ENCODE data around the gene BARHL2.

The BARHL2 gene

GRCh38 chr1:90716243-90716551 is 905 bp downstream of the BARHL2 start:
- Histone ChIP-seq H3K9me3 (ENCODE audit: control insufficient read depth, insufficient read depth, low read length) (peaks cover 4% of the 10 kb centered on the region; the same call in 1 of the 2 replicates), H3K4me2 (ENCODE audit: low read length) (no peak overlapping the region), H3K79me2 (ENCODE audit: control insufficient read depth, low read length) (no peaks in the 10 kb centered on the region), H3K27ac (ENCODE audit: low read depth, low read length) (no peak overlapping the region), H3K4me1 (ENCODE audit: control insufficient read depth, low read length) (no peaks in the 10 kb centered on the region), H3K4me3 (ENCODE audit: low read length) (no peak overlapping the region), H4K20me1 (ENCODE audit: control insufficient read depth, insufficient read depth, low read depth, low read length) (no peaks in the 10 kb centered on the region), H3K27me3 (ENCODE audit: control insufficient read depth, low read length) (peaks cover 24% of the 10 kb centered on the region), H3K9me2 (replicated peaks; ENCODE audit: control insufficient read depth, low read length) (no peaks in the 10 kb centered on the region), H3K36me3 (ENCODE audit: control insufficient read depth, low read length) (no peaks in the 10 kb centered on the region), H3F3A (ENCODE audit: control insufficient read depth, insufficient read depth) (no peaks in the 10 kb centered on the region)
- TF ChIP-seq CTCF (IDR thresholded peaks at IDR 0.05; ENCODE audit: low read depth, low read length, poor library complexity, severe bottlenecking) = no peak

GRCh38 chr1:90715309-90715708 is 1.8 kb downstream of the BARHL2 start:
- H3K4me1 ChIP-seq (ENCODE audit: control insufficient read depth, low read length) = no peaks in the 10 kb centered on the region
- no peak overlapping the region for H3K4me3 ChIP-seq (ENCODE audit: low read length)
- no peak overlapping the region for H3K4me2 ChIP-seq (ENCODE audit: low read length)
- no peak overlapping the region for H3K27ac ChIP-seq (ENCODE audit: low read depth, low read length)
- H3K9me2 ChIP-seq (replicated peaks; ENCODE audit: control insufficient read depth, low read length) = no peaks in the 10 kb centered on the region
- H3K36me3 ChIP-seq (ENCODE audit: control insufficient read depth, low read length) = no peaks in the 10 kb centered on the region
- H3K79me2 ChIP-seq (ENCODE audit: control insufficient read depth, low read length) = no peaks in the 10 kb centered on the region
- H3K9me3 ChIP-seq (ENCODE audit: control insufficient read depth, insufficient read depth, low read length) = peaks cover 4% of the 10 kb centered on the region; the same call in 1 of the 2 replicates
- H3K27me3 ChIP-seq (ENCODE audit: control insufficient read depth, low read length) = peaks cover 24% of the 10 kb centered on the region
- H3F3A ChIP-seq (ENCODE audit: control insufficient read depth, insufficient read depth) = no peaks in the 10 kb centered on the region
- H4K20me1 ChIP-seq (ENCODE audit: control insufficient read depth, insufficient read depth, low read depth, low read length) = no peaks in the 10 kb centered on the region
- TF ChIP-seq CTCF (IDR thresholded peaks at IDR 0.05; ENCODE audit: low read depth, low read length, poor library complexity, severe bottlenecking) = no peak
- TF ChIP-seq EZH2phosphoT487 (IDR thresholded peaks at IDR 0.05; ENCODE audit: borderline replicate concordance, low read length) = no peak

GRCh38 chr1:90714521-90714951 is 2.6 kb downstream of the BARHL2 start:
- Histone ChIP-seq H3K4me3 (ENCODE audit: low read length) (no peak overlapping the region), H3K27me3 (ENCODE audit: control insufficient read depth, low read length) (peaks cover 24% of the 10 kb centered on the region), H4K20me1 (ENCODE audit: control insufficient read depth, insufficient read depth, low read depth, low read length) (no peaks in the 10 kb centered on the region), H3F3A (ENCODE audit: control insufficient read depth, insufficient read depth) (no peaks in the 10 kb centered on the region), H3K9me3 (ENCODE audit: control insufficient read depth, insufficient read depth, low read length) (peaks cover 4% of the 10 kb centered on the region; the same call in 1 of the 2 replicates), H3K4me2 (ENCODE audit: low read length) (no peak overlapping the region), H3K79me2 (ENCODE audit: control insufficient read depth, low read length) (no peaks in the 10 kb centered on the region), H3K9me2 (replicated peaks; ENCODE audit: control insufficient read depth, low read length) (no peaks in the 10 kb centered on the region), H3K4me1 (ENCODE audit: control insufficient read depth, low read length) (no peaks in the 10 kb centered on the region), H3K27ac (ENCODE audit: low read depth, low read length) (no peak overlapping the region), H3K36me3 (ENCODE audit: control insufficient read depth, low read length) (no peaks in the 10 kb centered on the region)
- no peak for TF ChIP-seq EZH2phosphoT487 (IDR thresholded peaks at IDR 0.05; ENCODE audit: borderline replicate concordance, low read length)
- no peak for TF ChIP-seq CTCF (IDR thresholded peaks at IDR 0.05; ENCODE audit: low read depth, low read length, poor library complexity, severe bottlenecking)
